GM19463 (cell line): ENCODE results near the gene ANKRD33.

ENCODE experiments used
- ATAC-seq: cut with Tn5 transposase; IDR thresholded peaks from one replicate; pipeline ENCODE4 v1.9.1; 2021; ENCODE audit warnings: mild to moderate bottlenecking, moderate library complexity; ENCODE audit not compliant: unreplicated experiment

Gene ANKRD33

DNA sequence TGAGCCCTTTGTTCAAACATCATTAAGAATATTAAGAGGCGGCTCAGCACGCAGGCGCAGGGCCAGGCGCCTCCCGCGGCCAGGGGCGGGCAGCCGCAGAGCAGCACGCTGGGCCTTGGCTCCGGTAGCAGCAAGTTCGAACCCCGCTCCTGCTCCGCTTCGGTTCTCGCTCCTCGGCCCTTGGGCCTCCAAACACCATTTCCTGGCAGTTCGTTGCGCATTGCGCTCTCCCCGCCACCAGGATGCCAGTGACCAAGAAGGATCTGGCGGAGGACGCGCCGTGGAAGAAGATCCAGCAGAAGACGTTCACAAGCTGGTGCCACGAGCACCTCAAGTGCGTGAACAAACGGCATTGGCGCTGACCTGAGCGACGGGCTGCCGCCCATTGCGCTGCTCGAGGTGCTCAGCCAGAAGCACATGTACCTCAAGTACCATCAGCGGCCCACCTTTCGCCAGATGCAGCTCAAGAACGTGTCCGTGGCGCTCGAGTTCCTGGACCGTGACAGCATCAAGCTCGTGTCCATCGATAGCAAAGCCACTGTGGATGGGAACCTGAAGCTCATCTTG lies 12.5 kb downstream of the ANKRD33 start:
- ATAC-seq, result no peak

DNA sequence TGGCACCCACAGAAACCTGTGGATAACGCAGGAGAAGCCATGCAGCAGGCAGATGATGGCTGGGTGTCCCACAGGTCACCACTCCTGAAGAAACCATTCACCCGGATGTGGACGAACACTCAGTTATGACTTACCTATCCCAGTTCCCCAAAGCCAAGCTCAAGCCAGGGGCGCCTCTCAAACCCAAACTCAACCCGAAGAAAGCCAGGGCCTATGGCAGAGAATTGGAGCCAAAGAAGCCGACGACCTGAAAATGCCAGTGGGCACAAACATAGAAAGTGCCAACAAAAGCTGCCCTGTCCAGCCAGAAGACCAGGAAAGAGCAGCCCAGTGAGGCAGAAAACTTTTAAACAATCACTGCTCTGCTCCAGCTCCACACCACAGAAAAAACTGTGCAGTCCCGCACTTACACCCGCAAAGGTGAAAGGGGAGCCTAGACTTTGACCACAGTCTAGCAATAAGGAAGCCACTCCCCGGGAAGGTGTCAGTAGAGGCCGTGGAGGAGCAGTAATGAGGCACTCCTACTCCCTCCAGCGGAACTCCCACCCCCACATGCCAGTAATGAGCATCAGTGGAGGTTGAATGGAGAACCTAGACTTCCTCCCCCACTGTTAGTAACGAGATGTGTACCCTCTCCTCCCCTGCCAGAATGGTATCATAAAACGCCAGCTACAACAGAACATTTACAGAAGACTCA lies 13.4 kb downstream of the ANKRD33 start:
- ATAC-seq, result no peak

DNA sequence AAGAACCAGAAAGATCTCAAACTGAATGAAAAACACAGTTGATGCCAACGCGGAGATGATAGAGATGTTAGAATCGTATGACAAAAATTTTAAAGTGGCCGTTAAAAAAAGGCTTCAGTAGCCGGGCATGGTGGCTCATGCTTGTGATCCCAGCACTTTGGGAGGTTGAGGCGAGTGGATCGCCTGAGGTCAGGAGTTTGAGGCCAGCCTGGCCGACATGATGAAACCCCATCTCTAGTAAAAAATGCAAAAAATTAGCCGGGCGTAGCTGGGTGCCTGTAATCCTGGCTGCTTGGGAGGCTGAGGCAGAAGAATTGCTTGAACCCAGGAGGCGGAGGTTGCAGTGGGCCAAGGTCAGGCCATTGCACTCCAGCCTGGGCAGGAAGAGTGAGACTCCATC lies 14.0 kb downstream of the ANKRD33 start:
- no peak for ATAC-seq

DNA sequence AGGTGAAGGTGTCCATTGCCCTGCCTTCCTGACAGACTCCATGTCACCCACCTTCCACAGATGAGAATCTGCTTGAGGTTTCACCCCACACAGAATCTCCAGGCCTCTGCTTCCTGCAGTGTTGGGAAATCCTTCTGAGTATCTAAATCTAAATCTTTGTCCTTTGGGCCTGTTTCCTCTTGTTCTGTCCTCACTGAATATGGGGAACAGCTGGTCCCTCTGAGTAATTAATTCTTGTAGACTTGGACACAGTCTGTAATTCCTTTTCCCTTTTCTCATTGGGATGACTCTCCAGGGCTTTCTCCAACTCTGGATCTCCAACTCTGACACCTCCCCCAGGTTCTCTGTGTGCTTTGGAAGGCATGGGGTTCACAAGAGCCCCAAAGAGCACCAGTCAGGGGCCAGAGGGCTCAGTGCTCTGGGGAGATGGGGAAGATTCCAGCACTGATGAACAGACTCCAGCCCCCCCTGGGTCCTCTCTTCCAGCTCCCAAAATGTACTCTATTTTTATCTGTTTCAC lies 17.1 kb downstream of the ANKRD33 start:
- ATAC-seq, result no peak

DNA sequence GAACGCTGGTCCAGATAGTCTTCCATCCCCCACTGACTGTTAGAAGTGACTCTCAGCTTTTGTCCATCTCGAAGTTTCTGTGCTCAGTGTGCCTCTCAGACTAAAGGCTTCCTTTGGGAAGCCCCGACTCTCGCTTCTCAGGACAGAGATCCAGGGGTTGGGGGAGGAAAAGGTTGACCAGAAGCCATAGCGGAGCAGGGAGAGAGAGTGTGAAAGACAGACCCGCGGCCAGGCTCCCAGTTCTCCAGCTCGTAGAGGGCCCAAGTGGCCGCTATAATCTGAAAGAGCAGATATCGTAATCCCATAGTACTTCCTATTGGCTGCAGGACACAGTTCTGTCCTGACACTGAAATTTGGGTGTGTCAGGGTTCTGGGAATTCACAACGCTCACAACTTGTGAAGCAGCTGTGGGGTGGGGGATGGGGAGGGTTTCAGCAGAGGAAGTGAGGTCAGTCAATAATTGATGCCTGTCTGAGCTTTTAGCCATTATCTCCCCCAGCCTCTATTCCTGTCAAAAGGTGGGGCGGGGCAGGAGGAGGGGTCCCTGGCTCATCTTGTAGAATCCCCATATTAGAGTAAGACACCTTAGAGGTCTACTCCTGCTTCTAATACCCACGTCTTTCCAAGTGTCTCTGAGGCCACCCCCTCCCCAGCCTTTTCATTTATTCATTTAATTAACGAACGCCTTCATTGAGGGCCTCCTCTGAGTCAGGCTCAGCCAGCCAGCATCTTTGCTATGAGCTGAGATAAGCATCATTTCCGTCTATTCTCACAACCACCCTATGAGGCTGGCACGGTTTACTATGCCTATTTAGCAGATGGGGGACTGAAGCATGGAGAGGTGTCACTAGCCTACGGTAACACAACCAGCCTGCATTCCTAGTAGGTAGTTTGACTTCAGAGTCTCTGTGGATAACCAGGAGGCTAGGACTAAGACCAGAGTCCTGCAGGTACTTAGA lies 17.8 kb downstream of the ANKRD33 start:
- no peak for ATAC-seq

- ATAC-seq, result no peak
Measured at GRCh38 chr12:51906430-51907082, 18.7 kb downstream of the ANKRD33 start.

DNA sequence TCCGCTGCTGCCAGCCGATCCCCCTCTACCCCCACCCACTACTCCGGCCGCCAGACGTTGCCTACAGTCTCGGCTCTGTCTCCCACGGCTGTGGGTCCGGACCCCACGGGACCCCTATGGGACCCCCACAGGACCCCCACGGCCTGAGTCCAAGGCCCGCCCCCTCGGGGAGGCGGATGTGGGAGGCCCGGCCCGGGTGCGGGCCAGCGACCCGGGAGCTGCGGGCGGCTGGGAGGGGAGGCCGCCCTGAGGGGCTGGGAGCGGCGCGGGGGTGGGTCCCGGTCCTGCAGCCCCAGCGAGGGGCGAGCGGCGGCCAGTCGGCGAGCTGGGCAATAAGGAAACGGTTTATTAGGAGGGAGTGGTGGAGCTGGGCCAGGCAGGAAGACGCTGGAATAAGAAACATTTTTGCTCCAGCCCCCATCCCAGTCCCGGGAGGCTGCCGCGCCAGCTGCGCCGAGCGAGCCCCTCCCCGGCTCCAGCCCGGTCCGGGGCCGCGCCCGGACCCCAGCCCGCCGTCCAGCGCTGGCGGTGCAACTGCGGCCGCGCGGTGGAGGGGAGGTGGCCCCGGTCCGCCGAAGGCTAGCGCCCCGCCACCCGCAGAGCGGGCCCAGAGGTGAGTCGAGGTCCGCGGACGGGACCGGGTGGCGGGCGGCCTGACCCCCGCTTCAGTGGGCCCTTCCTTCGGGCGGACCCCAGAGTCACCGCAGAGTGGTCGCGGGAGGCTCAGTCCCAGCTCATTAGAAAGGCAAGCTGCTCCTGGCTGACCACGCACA lies 19.4 kb downstream of the ANKRD33 start, which contains the start of gene ACVRL1:
Gene ACVRL1, plus strand, starts transcription at position 422 of the 773 bp plus-strand sequence. CDS start 4,971 bp downstream, outside the sequence.
- no peak for ATAC-seq

- ATAC-seq, result no peak
Measured at GRCh38 chr12:51907856-51908425, 20.0 kb downstream of the ANKRD33 start.

DNA sequence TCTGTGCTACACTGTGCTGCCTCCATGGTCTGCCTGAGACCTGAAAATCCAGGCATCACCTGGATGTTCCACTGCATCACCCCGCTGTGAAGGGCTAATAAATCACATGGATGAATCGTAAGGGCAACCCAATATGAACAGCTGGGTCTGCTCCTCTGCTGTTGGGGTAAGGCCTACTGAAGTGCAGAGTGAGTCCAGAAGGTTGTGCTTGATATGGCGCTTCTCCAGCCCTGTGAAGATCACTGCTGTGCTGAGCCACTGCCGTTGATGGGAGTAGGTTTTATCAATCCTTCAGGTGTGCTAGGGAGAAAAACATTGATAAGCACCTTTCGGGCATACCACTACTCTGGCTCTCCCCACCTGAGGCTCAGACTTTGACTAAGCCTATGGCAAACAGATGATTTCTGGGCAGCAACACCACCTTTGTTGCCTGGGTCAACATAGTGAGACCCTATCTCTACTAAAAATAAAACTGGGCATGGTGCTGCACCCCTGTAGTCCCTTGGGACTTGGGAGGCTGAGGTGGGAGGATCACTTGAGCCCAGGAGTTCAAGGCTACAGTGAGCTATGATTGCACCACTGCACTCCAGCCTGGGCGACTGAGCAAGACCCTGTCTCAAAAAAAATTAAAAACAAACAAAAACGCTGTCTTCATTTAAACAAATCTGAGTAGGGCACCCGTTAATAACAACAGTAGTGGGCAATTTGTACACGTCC lies 21.1 kb downstream of the ANKRD33 start:
- ATAC-seq, result no peak

DNA sequence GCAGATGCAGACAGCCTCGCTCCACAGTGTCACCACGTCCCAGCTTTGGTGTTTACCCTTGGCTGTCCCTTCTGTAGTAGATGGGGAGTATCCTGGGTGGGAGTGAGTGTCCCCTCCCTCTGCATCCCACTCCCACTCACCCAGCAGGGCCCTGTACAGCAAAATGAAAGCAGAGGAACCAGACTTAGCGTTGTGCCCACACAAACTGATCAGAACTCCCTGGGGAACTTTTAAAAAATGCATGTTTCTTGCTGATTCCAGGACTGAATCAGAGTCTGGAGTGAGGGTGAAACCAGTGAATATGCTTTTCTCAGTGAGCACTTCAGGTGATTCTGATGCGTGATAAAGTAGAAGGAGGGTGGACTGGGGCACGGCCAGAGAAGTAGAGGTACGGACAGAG lies 22.3 kb downstream of the ANKRD33 start:
- ATAC-seq, result no peak

DNA sequence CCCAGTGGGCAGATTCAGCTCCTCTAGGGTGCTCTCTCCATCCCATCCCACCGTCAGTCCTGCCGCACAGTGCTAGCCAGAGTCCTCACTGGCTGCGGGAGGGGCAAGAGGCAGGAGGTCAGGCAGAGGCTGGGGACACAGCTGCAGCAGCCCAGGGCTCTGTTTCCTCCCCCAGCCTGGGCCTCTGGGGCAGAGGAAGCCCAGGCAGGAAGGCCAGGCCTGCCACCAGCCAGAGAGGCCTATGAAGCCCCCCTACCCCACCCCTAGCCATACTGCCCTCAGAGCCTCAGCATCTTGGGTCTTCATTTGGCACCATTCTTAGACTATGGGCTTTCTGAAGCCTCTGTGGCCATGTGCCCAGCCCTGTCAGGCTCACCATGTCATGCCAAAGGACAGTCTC lies 22.8 kb downstream of the ANKRD33 start:
- no peak for ATAC-seq

- ATAC-seq, result no peak
Measured at GRCh38 chr12:51911307-51911706, 23.4 kb downstream of the ANKRD33 start.

- no peak for ATAC-seq
Measured at GRCh38 chr12:51911788-51912711, 24.1 kb downstream of the ANKRD33 start.

DNA sequence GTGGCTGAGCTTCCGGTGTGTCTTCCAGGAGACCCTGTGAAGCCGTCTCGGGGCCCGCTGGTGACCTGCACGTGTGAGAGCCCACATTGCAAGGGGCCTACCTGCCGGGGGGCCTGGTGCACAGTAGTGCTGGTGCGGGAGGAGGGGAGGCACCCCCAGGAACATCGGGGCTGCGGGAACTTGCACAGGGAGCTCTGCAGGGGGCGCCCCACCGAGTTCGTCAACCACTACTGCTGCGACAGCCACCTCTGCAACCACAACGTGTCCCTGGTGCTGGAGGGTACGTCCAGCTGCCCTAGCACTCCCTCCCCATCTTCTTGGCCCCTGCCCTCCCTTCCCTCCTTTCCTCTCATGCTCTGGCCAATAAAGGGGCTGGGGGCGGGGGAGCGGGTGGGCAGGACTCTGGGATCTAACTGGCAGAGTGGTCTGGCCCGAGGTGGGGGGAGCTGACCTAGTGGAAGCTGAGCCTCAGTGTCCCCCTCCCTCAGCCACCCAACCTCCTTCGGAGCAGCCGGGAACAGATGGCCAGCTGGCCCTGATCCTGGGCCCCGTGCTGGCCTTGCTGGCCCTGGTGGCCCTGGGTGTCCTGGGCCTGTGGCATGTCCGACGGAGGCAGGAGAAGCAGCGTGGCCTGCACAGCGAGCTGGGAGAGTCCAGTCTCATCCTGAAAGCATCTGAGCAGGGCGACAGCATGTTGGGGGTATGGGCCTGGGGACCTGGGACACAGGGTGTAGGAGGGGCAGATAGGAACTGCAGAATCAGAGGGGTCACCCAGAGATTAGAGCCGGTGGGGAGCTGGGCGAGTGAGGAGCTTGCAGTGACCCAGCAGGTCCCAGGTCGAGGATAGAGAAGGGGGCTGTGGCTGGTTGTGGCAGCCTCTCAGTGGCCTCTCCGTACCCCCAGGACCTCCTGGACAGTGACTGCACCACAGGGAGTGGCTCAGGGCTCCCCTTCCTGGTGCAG lies 25.4 kb downstream of the ANKRD33 start:
- ATAC-seq, result no peak

GRCh38 chr12:51914034-51914923 lies 26.4 kb downstream of the ANKRD33 start:
- ATAC-seq, result no peak
